ENCODE measurements around the gene TTBK2. TPM values are rescaled to one million over a fixed set of nuclear protein-coding genes. Genes with fewer than 3 reads are reported as not detected.

TTBK2 gene
- polyA plus RNA-seq, 3 donors, result 3.7 to 9.0 (median 5.7) TPM

- Mint-ChIP-seq H3K4me3 (no peak overlapping the region), H3K36me3 (peaks cover 17 to 24% of the 10 kb centered on the region in 2 donors), H3K27me3 (ENCODE audit: low read depth in 3 of 3) (no peaks in the 10 kb centered on the region), H3K9me3 (peaks cover 0 to 1% (median 0%) of the 10 kb centered on the region in 7 donors), H3K27ac (no peak overlapping the region), H3K4me1 (no peaks in the 10 kb centered on the region)
- Histone ChIP-seq H3K27ac (ENCODE audit: low read depth in 1 of 2, low read length in 2 of 2) (no peak overlapping the region), H3K4me1 (ENCODE audit: control insufficient read depth in 1 of 2, insufficient read depth in 2 of 2, low read length in 2 of 2) (no peaks in the 10 kb centered on the region), H3K79me2 (ENCODE audit: insufficient read depth, low read length) (peaks cover 12% of the 10 kb centered on the region), H2AFZ (ENCODE audit: insufficient read depth, low read depth, low read length, poor library complexity, severe bottlenecking) (no peak overlapping the region), H3K4me3 (replicated peaks in 1 of 3; ENCODE audit: low read depth in 2 of 3, low read length in 3 of 3) (no peak overlapping the region), H3K4me2 (replicated peaks; ENCODE audit: extremely low read depth, low read length, poor library complexity, severe bottlenecking) (no peak overlapping the region), H3K36me3 (replicated peaks in 1 of 2; ENCODE audit: control insufficient read depth in 1 of 2, insufficient read depth in 2 of 2, low read length in 2 of 2) (peaks cover 0 to 8% of the 10 kb centered on the region in 2 donors), H3K9me3 (replicated peaks in 1 of 2; ENCODE audit: control insufficient read depth in 1 of 2, insufficient read depth in 1 of 2, low read length in 2 of 2) (no peaks in the 10 kb centered on the region), H3K27me3 (ENCODE audit: control insufficient read depth in 2 of 2, insufficient read depth in 2 of 2, low read length in 2 of 2) (no peaks in the 10 kb centered on the region), H4K20me1 (ENCODE audit: insufficient read depth, low read length) (peaks cover 7% of the 10 kb centered on the region), H3K9ac (ENCODE audit: insufficient read depth, low read length, poor library complexity, severe bottlenecking) (no peak overlapping the region)
- TF ChIP-seq, protein P1, sequence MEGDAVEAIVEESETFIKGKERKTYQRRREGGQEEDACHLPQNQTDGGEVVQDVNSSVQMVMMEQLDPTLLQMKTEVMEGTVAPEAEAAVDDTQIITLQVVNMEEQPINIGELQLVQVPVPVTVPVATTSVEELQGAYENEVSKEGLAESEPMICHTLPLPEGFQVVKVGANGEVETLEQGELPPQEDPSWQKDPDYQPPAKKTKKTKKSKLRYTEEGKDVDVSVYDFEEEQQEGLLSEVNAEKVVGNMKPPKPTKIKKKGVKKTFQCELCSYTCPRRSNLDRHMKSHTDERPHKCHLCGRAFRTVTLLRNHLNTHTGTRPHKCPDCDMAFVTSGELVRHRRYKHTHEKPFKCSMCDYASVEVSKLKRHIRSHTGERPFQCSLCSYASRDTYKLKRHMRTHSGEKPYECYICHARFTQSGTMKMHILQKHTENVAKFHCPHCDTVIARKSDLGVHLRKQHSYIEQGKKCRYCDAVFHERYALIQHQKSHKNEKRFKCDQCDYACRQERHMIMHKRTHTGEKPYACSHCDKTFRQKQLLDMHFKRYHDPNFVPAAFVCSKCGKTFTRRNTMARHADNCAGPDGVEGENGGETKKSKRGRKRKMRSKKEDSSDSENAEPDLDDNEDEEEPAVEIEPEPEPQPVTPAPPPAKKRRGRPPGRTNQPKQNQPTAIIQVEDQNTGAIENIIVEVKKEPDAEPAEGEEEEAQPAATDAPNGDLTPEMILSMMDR (IDR thresholded peaks at IDR 0.05), result no peak
- DNase-seq, result no peak
- intact Hi-C loops (cut with micrococcal nuclease), result no loop called here
These were observed 44.4 kb downstream of the TTBK2 start for GRCh38 chr15:42876224-42876623.

DNA sequence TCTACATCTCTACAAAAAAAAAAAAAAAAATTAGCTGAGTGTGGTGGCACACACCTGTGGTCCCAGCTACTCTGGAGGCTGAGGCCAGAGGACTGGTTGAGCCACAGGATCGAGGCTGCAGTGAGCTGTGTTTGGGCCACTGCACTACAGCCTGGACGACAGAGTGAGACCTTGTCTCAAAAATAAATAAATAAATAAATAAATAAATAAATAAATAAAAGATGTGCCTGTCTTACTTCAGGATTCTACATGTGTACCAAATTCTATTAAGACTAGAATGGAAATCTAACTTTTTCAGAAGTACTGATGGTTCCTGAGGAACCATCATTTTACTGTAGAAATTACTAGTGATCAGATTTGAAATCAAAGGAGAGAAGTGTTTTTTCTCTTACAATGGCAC lies 51.9 kb downstream of the TTBK2 start:
- H3K36me3 Mint-ChIP-seq, result peaks cover 34 to 51% of the 10 kb centered on the region in 2 donors
- Histone ChIP-seq H3K9ac (ENCODE audit: insufficient read depth, low read length, poor library complexity, severe bottlenecking) (no peak overlapping the region), H3K4me1 (ENCODE audit: control insufficient read depth in 1 of 2, insufficient read depth in 2 of 2, low read length in 2 of 2) (no peaks in the 10 kb centered on the region), H3K4me3 (replicated peaks in 1 of 3; ENCODE audit: low read depth in 2 of 3, low read length in 3 of 3) (no peak overlapping the region), H3K4me2 (replicated peaks; ENCODE audit: extremely low read depth, low read length, poor library complexity, severe bottlenecking) (no peak overlapping the region), H3K36me3 (replicated peaks in 1 of 2; ENCODE audit: control insufficient read depth in 1 of 2, insufficient read depth in 2 of 2, low read length in 2 of 2) (peaks cover 6 to 18% of the 10 kb centered on the region in 2 donors), H3K27me3 (ENCODE audit: control insufficient read depth in 2 of 2, insufficient read depth in 2 of 2, low read length in 2 of 2) (no peaks in the 10 kb centered on the region), H4K20me1 (ENCODE audit: insufficient read depth, low read length) (no peaks in the 10 kb centered on the region), H3K79me2 (ENCODE audit: insufficient read depth, low read length) (no peaks in the 10 kb centered on the region), H2AFZ (ENCODE audit: insufficient read depth, low read depth, low read length, poor library complexity, severe bottlenecking) (no peak overlapping the region), H3K9me3 (replicated peaks in 1 of 2; ENCODE audit: control insufficient read depth in 1 of 2, insufficient read depth in 1 of 2, low read length in 2 of 2) (no peaks in the 10 kb centered on the region), H3K27ac (ENCODE audit: low read depth in 1 of 2, low read length in 2 of 2) (no peak overlapping the region)
- whole genome bisulfite sequencing (ENCODE audit: insufficient coverage), result no CpG with 5 or more reads among the region's 2 CpGs
- no peaks in the 10 kb centered on the region for H3K4me1 Mint-ChIP-seq
- TF ChIP-seq, protein P1 (IDR thresholded peaks at IDR 0.05), result no peak
- no peaks in the 10 kb centered on the region for H3K27me3 Mint-ChIP-seq (ENCODE audit: low read depth in 3 of 3)
- DNase-seq, result no peak
- H3K4me3 Mint-ChIP-seq, result no peak overlapping the region
- intact Hi-C loops (cut with micrococcal nuclease), result no loop called here
- H3K9me3 Mint-ChIP-seq, result no peaks in the 10 kb centered on the region
- H3K27ac Mint-ChIP-seq, result no peak overlapping the region
